CD4-positive, alpha-beta T cell (primary cell): ENCODE data around the gene MSMP. TPM values are rescaled to one million over a fixed set of nuclear protein-coding genes. Genes with fewer than 3 reads are reported as not detected.

Experiments used
- ATAC-seq: fragments of 200-7000 bp; cut with Tn5 transposase; one replicate; pipeline ENCODE4 v1.10.0; 2022; ENCODE audit warnings: mild to moderate bottlenecking; ENCODE audit not compliant: poor library complexity
- CTCF ChIA-PET: fragments of 350-600 bp; sonication (Branson Sonifier 250); formaldehyde crosslinking; loops from one replicate; lab custom pipeline; 2021; ENCODE audit warnings: antibody characterized with exemption, inconsistent platforms; lab: Charles Lee
- POLR2A ChIA-PET: fragments of 350-600 bp; sonication (Branson Sonifier 250); formaldehyde crosslinking; loops from one replicate; lab custom pipeline; 2021; ENCODE audit warnings: antibody characterized with exemption, inconsistent platforms; lab: Charles Lee
- DNase-seq, 14 experiments: peaks; one replicate each; pipeline ENCODE4 v3.0.0-alpha.2; 2013 to 2020; ENCODE audit warnings: mixed read lengths in 2 of 14
- H3K27ac ChIP-seq, 2 donors: one replicate each; pipeline versions ENCODE4 v1.5.1 to v1.7.0; 2013; ENCODE audit warnings: low read length in 2 of 2, low read depth in 1 of 2, mild to moderate bottlenecking in 1 of 2
- H3K27me3 ChIP-seq, 2 experiments: 1 replicate in 1 of 2; 2 replicates in 1 of 2; pipeline versions ENCODE4 v1.6.1 to v1.7.0; 2013; ENCODE audit warnings: low read length in 2 of 2, control low read depth in 1 of 2, mild to moderate bottlenecking in 1 of 2, moderate library complexity in 1 of 2; ENCODE audit not compliant: insufficient read depth in 2 of 2, control insufficient read depth in 1 of 2
- H3K36me3 ChIP-seq: one replicate; pipeline ENCODE4 v1.6.1; 2013; ENCODE audit warnings: low read length, control low read depth; ENCODE audit not compliant: insufficient read depth
- H3K4me1 ChIP-seq: one replicate; pipeline ENCODE4 v1.6.1; 2013; ENCODE audit warnings: low read length, control low read depth; ENCODE audit not compliant: insufficient read depth
- H3K4me3 ChIP-seq: one replicate; pipeline ENCODE4 v1.5.1; 2013; ENCODE audit warnings: mild to moderate bottlenecking, low read length, moderate library complexity
- H3K9me3 ChIP-seq, 2 experiments: 1 replicate in 1 of 2; 2 replicates in 1 of 2; pipeline versions ENCODE4 v1.6.1 to v1.7.0; 2013; ENCODE audit warnings: low read length in 2 of 2, mild to moderate bottlenecking in 2 of 2, control low read depth in 1 of 2, moderate library complexity in 1 of 2; ENCODE audit not compliant: control insufficient read depth in 1 of 2, insufficient read depth in 1 of 2
- H3K27ac Mint-ChIP-seq: one replicate; pipeline ENCODE4 v1.8.0; 2020; ENCODE audit warnings: mixed read lengths
- H3K27me3 Mint-ChIP-seq: one replicate; pipeline ENCODE4 v1.8.0; 2021; ENCODE audit warnings: mixed read lengths
- H3K36me3 Mint-ChIP-seq: one replicate; pipeline ENCODE4 v1.8.0; 2021; ENCODE audit warnings: low read depth, mixed read lengths
- H3K4me1 Mint-ChIP-seq: one replicate; pipeline ENCODE4 v1.8.0; 2021; ENCODE audit warnings: low read depth, mixed read lengths
- H3K4me3 Mint-ChIP-seq: one replicate; pipeline ENCODE4 v1.8.0; 2020; ENCODE audit warnings: mild to moderate bottlenecking, mixed read lengths
- H3K9me3 Mint-ChIP-seq: one replicate; pipeline ENCODE4 v1.8.0; 2020; ENCODE audit warnings: mixed read lengths
- CTCF ChIP-seq: fragments of 200-600 bp; IDR thresholded peaks from one replicate; pipeline ENCODE4 v1.8.0; 2022; ENCODE audit warnings: antibody characterized with exemption, mild to moderate bottlenecking
- intact Hi-C, 2 experiments: fragments of 100-400 bp; cut with DNase I in 1 of 2; cut with micrococcal nuclease in 1 of 2; formaldehyde crosslinking; loops; one replicate each; pipeline versions ENCODE4 v1.15.1 to v1.9.0; 2023 to 2025; cut with DNase I, micrococcal nuclease
- total RNA-seq, 174 experiments: library from RNA in 2 of 174; stranded (reverse) in 2 of 174; gene quantifications; one replicate each; pipeline ENCODE4 v1.2.3 and lab custom pipeline; 2021 to 2026

MSMP gene
- total RNA-seq, 2 experiments from 2014 or later: not detected

GRCh38 chr9:35738186-35738585, 15.9 kb downstream of the MSMP start:
- ATAC-seq (no peak), DNase-seq (no peak)
- peaks cover 76% of the 10 kb centered on the region for H3K36me3 Mint-ChIP-seq
- H3K4me1 Mint-ChIP-seq: peaks cover 25% of the 10 kb centered on the region
- POLR2A ChIA-PET: interaction anchor here (1.5 to 4.4 kb wide), 2 partner anchors 11 kb away, joined by 8 to 30 read pairs; partner anchors contain the start of genes GBA2 and RGP1
- Histone ChIP-seq H3K4me3 (no peak overlapping the region), H3K27ac (no peak overlapping the region), H3K4me1 (peaks cover 27% of the 10 kb centered on the region), H3K9me3 (no peaks in the 10 kb centered on the region), H3K36me3 (peaks cover 81% of the 10 kb centered on the region), H3K27me3 (no peaks in the 10 kb centered on the region)
- intact Hi-C loops: loop anchor here (10.0 kb wide), 3 partner anchors 623 to 1027 kb away; partner anchors contain the start of genes ATOSB (in 1 of the 2) and DNAJB5 (in 1 of the 2)
- CTCF ChIA-PET: no interaction called here
- H3K9me3 Mint-ChIP-seq: no peaks in the 10 kb centered on the region
- no peak overlapping the region for H3K4me3 Mint-ChIP-seq
- H3K27ac Mint-ChIP-seq: no peak overlapping the region
- no peaks in the 10 kb centered on the region for H3K27me3 Mint-ChIP-seq
- TF ChIP-seq CTCF: no peak

GRCh38 chr9:35737143-35737542, 16.9 kb downstream of the MSMP start:
- Mint-ChIP-seq H3K36me3 (peaks cover 75% of the 10 kb centered on the region), H3K27me3 (no peaks in the 10 kb centered on the region), H3K4me3 (no peak overlapping the region), H3K4me1 (peaks cover 26% of the 10 kb centered on the region), H3K9me3 (no peaks in the 10 kb centered on the region), H3K27ac (no peak overlapping the region)
- DNase-seq: no peak
- Histone ChIP-seq H3K4me3 (no peak overlapping the region), H3K27me3 (no peaks in the 10 kb centered on the region), H3K27ac (no peak overlapping the region), H3K36me3 (peaks cover 72% of the 10 kb centered on the region), H3K9me3 (no peaks in the 10 kb centered on the region), H3K4me1 (peaks cover 34% of the 10 kb centered on the region)
- ChIA-PET CTCF (interaction anchor here (0.7 to 3.0 kb wide), 3 partner anchors 11 to 120 kb away, joined by 3 to 32 read pairs (median 3); partner anchors contain the start of genes GBA2 and RGP1), POLR2A (interaction anchor here (1.0 to 4.4 kb wide), 2 partner anchors 12 to 75 kb away, joined by 3 to 30 read pairs; partner anchors contain the start of genes GBA2, RGP1 and SPAG8)
- ATAC-seq: no peak
- intact Hi-C loops: loop anchor here (10.0 kb wide), 3 partner anchors 622 to 1028 kb away; partner anchors contain the start of genes ATOSB (in 1 of the 2) and DNAJB5 (in 1 of the 2)
- TF ChIP-seq CTCF: no peak

GRCh38 chr9:35736201-35736633, 17.9 kb downstream of the MSMP start:
- Histone ChIP-seq H3K27ac (no peak overlapping the region), H3K27me3 (no peaks in the 10 kb centered on the region), H3K9me3 (no peaks in the 10 kb centered on the region), H3K4me3 (no peak overlapping the region), H3K36me3 (peaks cover 63% of the 10 kb centered on the region), H3K4me1 (peaks cover 32% of the 10 kb centered on the region)
- peak; percentile 73 for TF ChIP-seq CTCF
- H3K27me3 Mint-ChIP-seq: no peaks in the 10 kb centered on the region
- peaks cover 68% of the 10 kb centered on the region for H3K36me3 Mint-ChIP-seq
- CTCF ChIA-PET: interaction anchor here (0.6 to 3.0 kb wide), 15 partner anchors 8 to 146 kb away, joined by 3 to 32 read pairs (median 5); partner anchors contain the start of genes CCDC107, GBA2, RGP1 and RMRP
- peaks cover 22% of the 10 kb centered on the region for H3K4me1 Mint-ChIP-seq
- intact Hi-C loops: loop anchor here (1.0 to 10.0 kb wide), 5 partner anchors 13 to 1029 kb away; partner anchors contain the start of genes ATOSB (in 1 of the 2), DNAJB5 (in 1 of the 2), GBA2 (in 1 of the 2) and RGP1 (in 1 of the 2)
- DNase-seq (peak; percentile 43 to 86 (median 58)), ATAC-seq (peak; percentile 25)
- peak overlapping the region; percentile 49 for H3K4me3 Mint-ChIP-seq
- POLR2A ChIA-PET: interaction anchor here (0.6 to 4.4 kb wide), 7 partner anchors 13 to 120 kb away, joined by 3 to 30 read pairs (median 3); partner anchors contain the start of genes CCDC107, GBA2, RGP1 and RMRP
- peak overlapping the region; percentile 67 for H3K27ac Mint-ChIP-seq
- no peaks in the 10 kb centered on the region for H3K9me3 Mint-ChIP-seq
